Tibial nerve (tissue), 4 donors: ENCODE data around the gene FOXL1. TPM values are rescaled to one million over a fixed set of nuclear protein-coding genes. Genes with fewer than 3 reads are reported as not detected.
A peak's percentile ranks its signal among the peaks of the same experiment; 100 is the strongest.

Source experiments
- DNase-seq, 2 donors: peaks; one replicate each; pipeline ENCODE4 v3.0.0-alpha.2; 2019; ENCODE audit warnings: low spot score in 2 of 2
- H3K27ac ChIP-seq, 4 donors: fragments of 200-600 bp; sonication (generic) in 3 of 4; one replicate each; pipeline ENCODE4 v1.5.1; 2017 to 2019; ENCODE audit warnings: mild to moderate bottlenecking in 1 of 4
- H3K27me3 ChIP-seq, 2 donors: fragments of 200-600 bp; sonication (generic) in 1 of 2; one replicate each; pipeline versions ENCODE4 v1.5.1 to v1.6.0; 2017 to 2019
- H3K36me3 ChIP-seq, 3 donors: fragments of 200-600 bp; sonication (generic); one replicate each; pipeline ENCODE4 v1.5.1; 2018 to 2019
- H3K4me1 ChIP-seq, 4 donors: fragments of 200-600 bp; sonication (generic) in 3 of 4; one replicate each; pipeline ENCODE4 v1.5.1; 2017 to 2019
- H3K4me3 ChIP-seq, 4 donors: fragments of 200-600 bp; sonication (generic) in 3 of 4; one replicate each; pipeline ENCODE4 v1.5.1; 2017 to 2019; ENCODE audit warnings: mild to moderate bottlenecking in 1 of 4, moderate library complexity in 1 of 4
- H3K9me3 ChIP-seq, 4 donors: fragments of 200-600 bp; sonication (generic) in 3 of 4; one replicate each; pipeline ENCODE4 v1.5.1; 2017 to 2019
- EP300 ChIP-seq, 2 donors: sonication (generic); formaldehyde crosslinking; IDR thresholded peaks; one replicate each; pipeline ENCODE4 v1.6.1; 2017; ENCODE audit warnings: antibody characterized with exemption in 2 of 2, mild to moderate bottlenecking in 1 of 2
- POLR2A ChIP-seq, 2 donors: fragments of 450-650 bp; IDR thresholded peaks; one replicate each; pipeline ENCODE4 v1.6.1; 2017; ENCODE audit warnings: antibody characterized with exemption in 2 of 2, mild to moderate bottlenecking in 2 of 2, moderate library complexity in 2 of 2
- WGBS, 2 donors: methylation state at CpG; one replicate each; pipeline ENCODE4 v1.1.5; 2018; 5-methylcytosine and 5-hydroxymethylcytosine counted together
- total RNA-seq, 4 donors: library from RNA; depleted of rRNA; stranded (reverse); fragments of >200 nt; gene quantifications; one replicate each; pipeline ENCODE4 v1.1.0, GENCODE V29; 2016
- TF ChIP-seq, protein P1 (sequence below), 5 experiments: fragments of 200-600 bp in 3 of 5; fragments of 450-650 bp in 2 of 5; sonication (generic) in 3 of 5; IDR thresholded peaks; one replicate each; pipeline ENCODE4 v1.5.1; 2016 to 2019; ENCODE audit warnings: antibody characterized with exemption in 5 of 5, mild to moderate bottlenecking in 3 of 5, moderate library complexity in 2 of 5

Gene FOXL1
- total RNA-seq = 10 to 100 TPM in 1 of 4 donors, 1 to 10 TPM in 3; 6.9 to 10.5 (median 8.1) TPM

DNA sequence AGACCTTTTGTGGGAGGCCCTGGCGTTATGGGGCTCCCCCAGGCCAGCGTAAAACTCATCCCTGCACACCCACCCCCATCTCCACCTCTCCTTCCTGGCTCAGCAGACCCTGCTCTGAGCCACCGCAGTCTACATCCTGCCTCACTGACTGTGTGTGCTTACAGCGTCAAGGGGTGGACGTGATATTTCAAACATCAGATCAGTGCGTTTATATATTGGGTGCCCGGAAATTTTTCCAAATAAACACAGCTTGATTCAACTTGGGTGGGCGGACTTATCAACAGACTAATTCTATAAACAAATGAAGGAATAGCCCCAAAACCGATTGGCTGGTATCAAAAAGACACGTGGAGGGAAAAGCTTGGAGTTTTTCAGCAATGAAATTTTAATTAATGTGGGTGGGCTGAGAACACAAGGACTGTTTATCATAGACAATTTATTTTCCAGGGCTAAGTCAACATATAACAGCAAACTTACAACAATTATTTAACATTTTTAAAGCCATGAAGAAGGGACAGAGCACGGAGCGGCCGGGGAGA is at the start of gene FOXL1:
Gene FOXL1 (plus strand): TSS at position 489 of the 539 bp plus-strand sequence. CDS start 175 bp downstream, outside the sequence.
- H3K36me3 ChIP-seq = no peaks in the 10 kb centered on the region
- no peaks in the 10 kb centered on the region for H3K9me3 ChIP-seq
- peaks cover 0 to 78% of the 10 kb centered on the region in 2 donors for H3K27me3 ChIP-seq
- H3K4me1 ChIP-seq = peaks cover 0 to 70% (median 20%) of the 10 kb centered on the region in 4 donors
- peak in 1 of 2 donors; percentile 54 for DNase-seq
- TF ChIP-seq EP300 (IDR thresholded peaks at IDR 0.05) (peak in 1 of 2 donors; percentile 34), POLR2A (IDR thresholded peaks at IDR 0.05) (no peak)
- peak within 1 kb of the TSS; percentile 20 to 52 (median 26) for H3K4me3 ChIP-seq
- H3K27ac ChIP-seq = peak within 1 kb of the TSS; percentile 32 to 92 (median 77)
- 45 to 52% methylated on average over 13 of the region's 13 CpGs for WGBS, 2 donors

DNA sequence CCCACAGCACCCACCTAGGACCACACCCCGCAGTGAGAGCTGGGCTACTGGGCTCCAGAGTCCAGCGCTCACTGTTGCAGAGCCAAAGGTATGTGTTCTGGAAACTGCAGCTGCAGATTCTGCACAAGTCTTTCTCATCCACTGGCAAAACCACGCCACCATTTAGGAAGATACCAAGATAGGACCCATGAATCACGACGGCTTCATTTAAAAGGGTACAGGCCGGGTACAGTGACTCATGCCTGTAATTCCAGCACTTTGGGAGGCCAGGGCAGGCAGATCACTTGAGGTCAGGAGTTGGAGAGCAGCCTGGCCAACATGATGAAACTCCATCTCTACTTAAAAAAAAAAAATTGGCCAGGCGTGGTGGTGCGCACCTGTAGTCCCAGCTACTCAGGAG is 49.2 kb upstream of the FOXL1 start:
- Histone ChIP-seq H3K27me3 (no peaks in the 10 kb centered on the region), H3K27ac (no peak overlapping the region), H3K9me3 (no peaks in the 10 kb centered on the region), H3K4me1 (peaks cover 0 to 17% (median 0%) of the 10 kb centered on the region in 4 donors), H3K4me3 (no peak overlapping the region), H3K36me3 (peaks cover 0 to 44% (median 0%) of the 10 kb centered on the region in 3 donors)
- 89 to 91% methylated on average over 8 of the region's 8 CpGs for WGBS, 2 donors
- TF ChIP-seq, protein P1, sequence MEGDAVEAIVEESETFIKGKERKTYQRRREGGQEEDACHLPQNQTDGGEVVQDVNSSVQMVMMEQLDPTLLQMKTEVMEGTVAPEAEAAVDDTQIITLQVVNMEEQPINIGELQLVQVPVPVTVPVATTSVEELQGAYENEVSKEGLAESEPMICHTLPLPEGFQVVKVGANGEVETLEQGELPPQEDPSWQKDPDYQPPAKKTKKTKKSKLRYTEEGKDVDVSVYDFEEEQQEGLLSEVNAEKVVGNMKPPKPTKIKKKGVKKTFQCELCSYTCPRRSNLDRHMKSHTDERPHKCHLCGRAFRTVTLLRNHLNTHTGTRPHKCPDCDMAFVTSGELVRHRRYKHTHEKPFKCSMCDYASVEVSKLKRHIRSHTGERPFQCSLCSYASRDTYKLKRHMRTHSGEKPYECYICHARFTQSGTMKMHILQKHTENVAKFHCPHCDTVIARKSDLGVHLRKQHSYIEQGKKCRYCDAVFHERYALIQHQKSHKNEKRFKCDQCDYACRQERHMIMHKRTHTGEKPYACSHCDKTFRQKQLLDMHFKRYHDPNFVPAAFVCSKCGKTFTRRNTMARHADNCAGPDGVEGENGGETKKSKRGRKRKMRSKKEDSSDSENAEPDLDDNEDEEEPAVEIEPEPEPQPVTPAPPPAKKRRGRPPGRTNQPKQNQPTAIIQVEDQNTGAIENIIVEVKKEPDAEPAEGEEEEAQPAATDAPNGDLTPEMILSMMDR (IDR thresholded peaks at IDR 0.05) = no peak
- TF ChIP-seq POLR2A (IDR thresholded peaks at IDR 0.05) = no peak
- no peak for TF ChIP-seq EP300 (IDR thresholded peaks at IDR 0.05)
- DNase-seq = no peak

DNA sequence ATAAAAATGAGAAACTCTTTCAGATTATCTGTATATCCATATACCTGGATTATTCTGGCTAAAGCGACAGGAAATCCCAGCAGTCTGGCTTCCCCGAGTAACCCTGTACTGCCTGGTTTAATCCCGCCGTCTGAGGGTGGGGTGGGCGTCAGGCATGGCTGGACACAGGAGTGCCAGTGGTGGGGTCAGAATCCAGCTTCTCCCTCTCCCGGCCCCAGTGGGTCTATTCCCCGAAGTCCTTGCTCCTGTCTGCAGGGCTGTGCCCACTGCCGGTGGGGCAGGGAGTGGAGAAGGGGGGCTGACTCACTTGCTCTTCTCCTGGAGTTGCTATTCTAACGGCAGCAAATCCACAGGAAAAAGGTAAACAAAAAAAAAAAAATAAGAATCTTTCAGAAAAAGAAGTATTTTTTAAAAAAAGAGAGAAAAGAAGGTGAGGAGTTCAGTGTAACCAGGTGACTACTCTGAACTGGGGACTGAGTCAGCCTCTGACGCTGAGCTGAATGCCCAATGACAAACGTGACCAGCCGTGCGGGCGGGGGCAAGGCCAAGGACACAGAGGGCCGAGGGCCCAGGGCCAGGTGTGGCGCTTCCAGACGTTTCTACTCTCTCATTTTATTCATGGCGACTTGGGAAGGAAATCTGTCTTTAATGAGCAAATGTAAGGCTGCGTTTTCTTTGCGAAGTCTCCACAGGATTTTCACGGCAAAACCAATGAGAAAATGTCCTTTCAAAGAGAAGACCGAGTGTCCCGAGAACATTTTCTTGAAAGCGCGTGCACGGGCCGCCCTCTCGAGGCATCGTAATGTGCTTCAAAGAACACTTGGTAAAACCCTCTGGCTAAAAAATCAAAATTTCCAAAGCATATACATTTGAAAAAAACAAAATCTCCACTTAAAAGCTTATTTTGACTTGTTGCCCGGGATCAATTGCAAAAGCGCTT is 47.8 kb upstream of the FOXL1 start:
- no peaks in the 10 kb centered on the region for H3K9me3 ChIP-seq
- H3K4me3 ChIP-seq = no peak overlapping the region
- WGBS, 2 donors = 62 to 64% methylated on average over 31 of the region's 31 CpGs
- no peaks in the 10 kb centered on the region for H3K27me3 ChIP-seq
- H3K27ac ChIP-seq = peak overlapping the region; percentile 15 to 83 (median 58)
- DNase-seq = no peak
- peak in 1 of 2 donors; percentile 22 for TF ChIP-seq EP300 (IDR thresholded peaks at IDR 0.05)
- TF ChIP-seq POLR2A (IDR thresholded peaks at IDR 0.05) = no peak
- peaks cover 0 to 56% (median 0%) of the 10 kb centered on the region in 3 donors for H3K36me3 ChIP-seq
- peaks cover 0 to 17% (median 0%) of the 10 kb centered on the region in 4 donors for H3K4me1 ChIP-seq

DNA sequence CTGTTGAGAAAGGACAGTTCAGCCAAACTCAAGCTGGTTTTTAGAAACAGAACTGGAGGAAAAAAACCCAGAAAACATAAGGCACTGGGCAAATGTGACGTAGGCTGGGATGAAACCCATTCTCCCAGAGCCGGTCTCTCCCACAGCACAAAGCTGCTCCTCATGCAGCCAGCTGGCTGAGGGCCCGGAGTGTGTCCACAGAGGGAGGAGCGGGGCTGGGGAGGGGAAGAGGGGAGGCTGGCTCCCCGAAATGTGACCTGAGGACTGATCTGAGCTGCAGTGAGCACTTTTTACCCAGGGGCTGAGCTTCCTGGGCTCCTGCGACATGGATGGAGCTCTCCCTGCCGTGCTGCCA is 47.2 kb upstream of the FOXL1 start:
- peak; percentile 31 to 54 for DNase-seq
- 31 to 32% methylated on average over 7 of the region's 7 CpGs for WGBS, 2 donors
- Histone ChIP-seq H3K9me3 (no peaks in the 10 kb centered on the region), H3K4me1 (peaks cover 0 to 17% (median 0%) of the 10 kb centered on the region in 4 donors), H3K27ac (peak overlapping the region; percentile 24 to 83 (median 61)), H3K4me3 (no peak overlapping the region), H3K36me3 (peaks cover 0 to 62% (median 0%) of the 10 kb centered on the region in 3 donors), H3K27me3 (no peaks in the 10 kb centered on the region)
- TF ChIP-seq POLR2A (IDR thresholded peaks at IDR 0.05) (no peak), EP300 (IDR thresholded peaks at IDR 0.05) (peak in 1 of 2 donors; percentile 29)

DNA sequence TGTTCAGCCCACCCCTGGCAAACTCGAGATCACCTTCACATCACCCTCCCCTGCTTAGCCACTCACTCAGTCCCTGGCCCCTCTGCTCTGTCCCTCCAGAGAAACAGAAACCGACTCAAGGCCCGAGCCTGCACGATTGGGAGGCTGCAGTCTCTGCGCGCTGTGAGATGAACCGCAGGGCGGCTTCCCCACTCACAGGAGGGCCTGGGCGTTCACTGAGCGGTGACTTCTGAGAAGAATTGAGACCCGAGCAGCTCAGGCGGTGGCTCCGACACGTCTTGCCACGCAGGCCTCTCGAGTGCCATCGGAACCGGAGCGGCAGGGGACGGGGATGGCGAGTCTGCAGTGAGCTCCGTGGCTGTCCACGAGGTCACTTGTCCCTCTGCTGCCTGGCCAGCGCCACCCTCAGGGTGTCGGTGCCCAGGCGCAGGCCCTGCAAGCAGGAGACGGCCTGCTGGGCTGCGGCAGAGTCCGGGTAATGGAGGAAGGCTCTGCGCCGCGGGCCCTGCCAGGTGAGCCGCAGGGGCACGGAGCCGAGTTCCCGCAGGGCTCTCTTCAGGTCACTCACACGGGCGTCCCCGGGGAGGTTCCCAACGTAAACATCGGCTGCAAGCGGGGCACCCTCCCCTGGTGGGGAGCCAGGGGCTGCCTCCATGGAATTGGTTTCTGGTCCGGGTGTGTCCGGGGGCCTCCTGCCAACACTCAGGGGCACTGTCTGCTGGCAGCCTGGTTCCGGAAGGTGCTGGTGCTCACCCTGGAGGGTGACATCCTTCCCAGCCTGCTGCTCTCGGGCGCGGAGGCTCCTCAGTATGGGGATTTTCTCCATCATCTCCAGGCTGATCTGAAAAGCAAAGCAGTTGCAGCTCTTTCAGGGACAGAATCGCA is 46.5 kb upstream of the FOXL1 start:
- no peak overlapping the region for H3K4me3 ChIP-seq
- H3K4me1 ChIP-seq = peaks cover 0 to 17% (median 0%) of the 10 kb centered on the region in 4 donors
- WGBS, 2 donors = 89 to 90% methylated on average over 41 to 48 of the region's 49 CpGs
- peaks cover 0 to 69% (median 0%) of the 10 kb centered on the region in 3 donors for H3K36me3 ChIP-seq
- H3K27me3 ChIP-seq = no peaks in the 10 kb centered on the region
- H3K27ac ChIP-seq = peak overlapping the region; percentile 24 to 83 (median 61)
- DNase-seq = no peak
- TF ChIP-seq, protein P1 (IDR thresholded peaks at IDR 0.05) = no peak
- no peak for TF ChIP-seq EP300 (IDR thresholded peaks at IDR 0.05)
- TF ChIP-seq POLR2A (IDR thresholded peaks at IDR 0.05) = no peak
- H3K9me3 ChIP-seq = no peaks in the 10 kb centered on the region

DNA sequence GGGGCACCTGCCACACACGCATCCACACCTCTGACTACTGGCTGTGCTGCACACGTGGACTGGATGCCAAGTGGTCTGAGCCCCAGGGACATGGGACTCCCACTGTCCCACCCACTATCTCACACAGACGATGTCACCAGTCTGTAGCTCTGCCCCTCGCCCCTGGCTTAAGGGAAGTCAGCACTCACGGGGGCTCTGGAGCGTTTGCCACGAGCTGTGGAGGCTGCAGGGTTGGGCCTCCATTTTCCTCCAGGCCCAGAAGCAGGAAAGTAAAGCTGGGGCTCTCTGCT is 45.9 kb upstream of the FOXL1 start:
- Histone ChIP-seq H3K9me3 (no peaks in the 10 kb centered on the region), H3K27ac (no peak overlapping the region), H3K4me1 (peaks cover 0 to 17% (median 0%) of the 10 kb centered on the region in 4 donors), H3K36me3 (peaks cover 0 to 74% (median 0%) of the 10 kb centered on the region in 3 donors), H3K27me3 (no peaks in the 10 kb centered on the region), H3K4me3 (no peak overlapping the region)
- DNase-seq = no peak
- 93 to 94% methylated on average over 3 to 7 of the region's 7 CpGs for WGBS, 2 donors
- TF ChIP-seq POLR2A (IDR thresholded peaks at IDR 0.05) = no peak
- no peak for TF ChIP-seq EP300 (IDR thresholded peaks at IDR 0.05)
